ENCODE results near the gene FRAT2. TPM values are rescaled to one million over a fixed set of nuclear protein-coding genes. Genes with fewer than 3 reads are reported as not detected.

The FRAT2 gene
- total and polyA plus RNA-seq, 2 of the 13 experiments (the other 11 are each of a cell fraction or from before 2014, with no cell fraction given), result 7.2 to 14.1 TPM

DNA sequence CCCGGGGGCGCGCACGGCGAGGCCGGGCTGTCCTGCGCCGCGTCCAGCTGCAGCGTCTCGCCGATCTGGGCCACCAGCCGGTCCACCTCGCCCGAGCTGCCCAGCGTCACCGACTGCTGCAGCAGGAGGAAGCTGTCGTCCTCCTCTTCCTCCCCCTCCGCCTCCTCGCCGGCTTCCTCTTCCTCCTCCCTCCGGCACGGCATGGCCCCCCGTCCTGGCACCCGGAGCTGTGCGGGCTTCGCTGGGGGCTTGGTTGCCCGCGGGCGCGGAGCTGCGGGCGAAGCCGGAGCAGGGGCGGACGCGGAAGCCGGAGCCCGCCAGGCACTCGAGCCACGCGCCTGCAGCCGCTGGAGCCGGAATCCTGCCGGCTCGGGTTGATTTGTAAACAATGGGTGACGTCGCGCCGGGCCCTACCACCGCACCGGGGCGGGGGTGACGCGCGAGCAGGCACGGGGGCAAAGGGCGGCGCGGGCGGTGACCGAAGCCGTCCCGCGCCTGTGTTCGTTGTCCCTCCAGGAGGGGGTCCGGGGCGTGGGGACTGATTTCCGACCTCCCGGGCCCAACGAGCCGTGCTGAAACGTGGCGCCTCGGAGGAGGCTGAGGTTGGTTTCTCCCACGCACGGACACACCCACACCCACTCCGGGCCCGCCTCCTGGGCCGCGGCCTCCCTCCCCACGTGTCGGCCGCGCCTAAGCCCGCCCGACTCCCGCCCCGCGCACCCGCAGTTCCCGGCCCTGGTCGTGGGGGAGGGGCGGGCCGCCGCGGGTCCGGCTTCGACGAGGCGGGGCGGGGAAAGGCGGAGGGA lies at the start of gene FRAT2 (continued):
- peak; percentile 44 for TF ChIP-seq HNRNPLL (IDR thresholded peaks at IDR 0.05; ENCODE audit: low read depth, low read length, poor library complexity, severe bottlenecking)
- TF ChIP-seq, protein P1, sequence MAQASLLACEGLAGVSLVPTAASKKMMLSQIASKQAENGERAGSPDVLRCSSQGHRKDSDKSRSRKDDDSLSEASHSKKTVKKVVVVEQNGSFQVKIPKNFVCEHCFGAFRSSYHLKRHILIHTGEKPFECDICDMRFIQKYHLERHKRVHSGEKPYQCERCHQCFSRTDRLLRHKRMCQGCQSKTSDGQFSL (CRISPR knock-in tag; IDR thresholded peaks at IDR 0.05), result no peak
- peak; percentile 75 for TF ChIP-seq MED1 (CRISPR knock-in tag; IDR thresholded peaks at IDR 0.05)
- TF ChIP-seq, protein P2, sequence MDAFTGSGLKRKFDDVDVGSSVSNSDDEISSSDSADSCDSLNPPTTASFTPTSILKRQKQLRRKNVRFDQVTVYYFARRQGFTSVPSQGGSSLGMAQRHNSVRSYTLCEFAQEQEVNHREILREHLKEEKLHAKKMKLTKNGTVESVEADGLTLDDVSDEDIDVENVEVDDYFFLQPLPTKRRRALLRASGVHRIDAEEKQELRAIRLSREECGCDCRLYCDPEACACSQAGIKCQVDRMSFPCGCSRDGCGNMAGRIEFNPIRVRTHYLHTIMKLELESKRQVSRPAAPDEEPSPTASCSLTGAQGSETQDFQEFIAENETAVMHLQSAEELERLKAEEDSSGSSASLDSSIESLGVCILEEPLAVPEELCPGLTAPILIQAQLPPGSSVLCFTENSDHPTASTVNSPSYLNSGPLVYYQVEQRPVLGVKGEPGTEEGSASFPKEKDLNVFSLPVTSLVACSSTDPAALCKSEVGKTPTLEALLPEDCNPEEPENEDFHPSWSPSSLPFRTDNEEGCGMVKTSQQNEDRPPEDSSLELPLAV (CRISPR knock-in tag; conservative IDR thresholded peaks at IDR 0.05; ENCODE audit: low read depth), result no peak
- TF ChIP-seq, protein P3, sequence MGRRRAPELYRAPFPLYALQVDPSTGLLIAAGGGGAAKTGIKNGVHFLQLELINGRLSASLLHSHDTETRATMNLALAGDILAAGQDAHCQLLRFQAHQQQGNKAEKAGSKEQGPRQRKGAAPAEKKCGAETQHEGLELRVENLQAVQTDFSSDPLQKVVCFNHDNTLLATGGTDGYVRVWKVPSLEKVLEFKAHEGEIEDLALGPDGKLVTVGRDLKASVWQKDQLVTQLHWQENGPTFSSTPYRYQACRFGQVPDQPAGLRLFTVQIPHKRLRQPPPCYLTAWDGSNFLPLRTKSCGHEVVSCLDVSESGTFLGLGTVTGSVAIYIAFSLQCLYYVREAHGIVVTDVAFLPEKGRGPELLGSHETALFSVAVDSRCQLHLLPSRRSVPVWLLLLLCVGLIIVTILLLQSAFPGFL (CRISPR knock-in tag; IDR thresholded peaks at IDR 0.05), result no peak
- peak; percentile 74 for TF ChIP-seq TBX2 (CRISPR knock-in tag; IDR thresholded peaks at IDR 0.05; ENCODE audit: borderline replicate concordance)
- no peak for TF ChIP-seq GTF2F1 (IDR thresholded peaks at IDR 0.05; ENCODE audit: low read length)
- TF ChIP-seq ZNF317 (CRISPR knock-in tag; IDR thresholded peaks at IDR 0.05), result 0 out of 2 replicates have a peak, but pooled peaks have one; percentile 59
- peak; percentile 86; the same call in 1 of the 2 replicates for TF ChIP-seq ZNF782 (CRISPR knock-in tag; IDR thresholded peaks at IDR 0.05; ENCODE audit: borderline replicate concordance)
- TF ChIP-seq MIXL1 (CRISPR knock-in tag; IDR thresholded peaks at IDR 0.05), result no peak
- no peak for TF ChIP-seq ZNF121 (CRISPR knock-in tag; IDR thresholded peaks at IDR 0.05)
- TF ChIP-seq ZNF614 (CRISPR knock-in tag; IDR thresholded peaks at IDR 0.05; ENCODE audit: borderline replicate concordance), result no peak; the same call in 1 of the 2 replicates
- no peak for TF ChIP-seq CENPT (CRISPR knock-in tag; IDR thresholded peaks at IDR 0.05; ENCODE audit: low read depth)
- TF ChIP-seq ATF7 (IDR thresholded peaks at IDR 0.05), result peak; percentile 85
- TF ChIP-seq ATF7 (CRISPR knock-in tag; IDR thresholded peaks at IDR 0.05), result peak; percentile 88
- TF ChIP-seq RELA (CRISPR knock-in tag; IDR thresholded peaks at IDR 0.05), result peak; percentile 75; the same call in 1 of the 2 replicates
- TF ChIP-seq, protein P4, sequence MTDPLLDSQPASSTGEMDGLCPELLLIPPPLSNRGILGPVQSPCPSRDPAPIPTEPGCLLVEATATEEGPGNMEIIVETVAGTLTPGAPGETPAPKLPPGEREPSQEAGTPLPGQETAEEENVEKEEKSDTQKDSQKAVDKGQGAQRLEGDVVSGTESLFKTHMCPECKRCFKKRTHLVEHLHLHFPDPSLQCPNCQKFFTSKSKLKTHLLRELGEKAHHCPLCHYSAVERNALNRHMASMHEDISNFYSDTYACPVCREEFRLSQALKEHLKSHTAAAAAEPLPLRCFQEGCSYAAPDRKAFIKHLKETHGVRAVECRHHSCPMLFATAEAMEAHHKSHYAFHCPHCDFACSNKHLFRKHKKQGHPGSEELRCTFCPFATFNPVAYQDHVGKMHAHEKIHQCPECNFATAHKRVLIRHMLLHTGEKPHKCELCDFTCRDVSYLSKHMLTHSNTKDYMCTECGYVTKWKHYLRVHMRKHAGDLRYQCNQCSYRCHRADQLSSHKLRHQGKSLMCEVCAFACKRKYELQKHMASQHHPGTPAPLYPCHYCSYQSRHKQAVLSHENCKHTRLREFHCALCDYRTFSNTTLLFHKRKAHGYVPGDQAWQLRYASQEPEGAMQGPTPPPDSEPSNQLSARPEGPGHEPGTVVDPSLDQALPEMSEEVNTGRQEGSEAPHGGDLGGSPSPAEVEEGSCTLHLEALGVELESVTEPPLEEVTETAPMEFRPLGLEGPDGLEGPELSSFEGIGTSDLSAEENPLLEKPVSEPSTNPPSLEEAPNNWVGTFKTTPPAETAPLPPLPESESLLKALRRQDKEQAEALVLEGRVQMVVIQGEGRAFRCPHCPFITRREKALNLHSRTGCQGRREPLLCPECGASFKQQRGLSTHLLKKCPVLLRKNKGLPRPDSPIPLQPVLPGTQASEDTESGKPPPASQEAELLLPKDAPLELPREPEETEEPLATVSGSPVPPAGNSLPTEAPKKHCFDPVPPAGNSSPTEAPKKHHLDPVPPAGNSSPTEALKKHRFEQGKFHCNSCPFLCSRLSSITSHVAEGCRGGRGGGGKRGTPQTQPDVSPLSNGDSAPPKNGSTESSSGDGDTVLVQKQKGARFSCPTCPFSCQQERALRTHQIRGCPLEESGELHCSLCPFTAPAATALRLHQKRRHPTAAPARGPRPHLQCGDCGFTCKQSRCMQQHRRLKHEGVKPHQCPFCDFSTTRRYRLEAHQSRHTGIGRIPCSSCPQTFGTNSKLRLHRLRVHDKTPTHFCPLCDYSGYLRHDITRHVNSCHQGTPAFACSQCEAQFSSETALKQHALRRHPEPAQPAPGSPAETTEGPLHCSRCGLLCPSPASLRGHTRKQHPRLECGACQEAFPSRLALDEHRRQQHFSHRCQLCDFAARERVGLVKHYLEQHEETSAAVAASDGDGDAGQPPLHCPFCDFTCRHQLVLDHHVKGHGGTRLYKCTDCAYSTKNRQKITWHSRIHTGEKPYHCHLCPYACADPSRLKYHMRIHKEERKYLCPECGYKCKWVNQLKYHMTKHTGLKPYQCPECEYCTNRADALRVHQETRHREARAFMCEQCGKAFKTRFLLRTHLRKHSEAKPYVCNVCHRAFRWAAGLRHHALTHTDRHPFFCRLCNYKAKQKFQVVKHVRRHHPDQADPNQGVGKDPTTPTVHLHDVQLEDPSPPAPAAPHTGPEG (CRISPR knock-in tag; IDR thresholded peaks at IDR 0.05), result peak; percentile 94
- TF ChIP-seq, protein P5, sequence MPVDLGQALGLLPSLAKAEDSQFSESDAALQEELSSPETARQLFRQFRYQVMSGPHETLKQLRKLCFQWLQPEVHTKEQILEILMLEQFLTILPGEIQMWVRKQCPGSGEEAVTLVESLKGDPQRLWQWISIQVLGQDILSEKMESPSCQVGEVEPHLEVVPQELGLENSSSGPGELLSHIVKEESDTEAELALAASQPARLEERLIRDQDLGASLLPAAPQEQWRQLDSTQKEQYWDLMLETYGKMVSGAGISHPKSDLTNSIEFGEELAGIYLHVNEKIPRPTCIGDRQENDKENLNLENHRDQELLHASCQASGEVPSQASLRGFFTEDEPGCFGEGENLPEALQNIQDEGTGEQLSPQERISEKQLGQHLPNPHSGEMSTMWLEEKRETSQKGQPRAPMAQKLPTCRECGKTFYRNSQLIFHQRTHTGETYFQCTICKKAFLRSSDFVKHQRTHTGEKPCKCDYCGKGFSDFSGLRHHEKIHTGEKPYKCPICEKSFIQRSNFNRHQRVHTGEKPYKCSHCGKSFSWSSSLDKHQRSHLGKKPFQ (CRISPR knock-in tag; IDR thresholded peaks at IDR 0.05; ENCODE audit: insufficient replicate concordance), result no peak
